AG04450 (cell line): ENCODE results near the gene SRPK3. TPM values are rescaled to one million over a fixed set of nuclear protein-coding genes. Genes with fewer than 3 reads are reported as not detected.

Experiments used
- CTCF ChIA-PET: fragments of 300-600, 350-600 bp; formaldehyde crosslinking; extraction: SDS; loops from one replicate; lab custom pipeline; 2022; ENCODE audit warnings: antibody characterized with exemption, inconsistent platforms; lab: Charles Lee
- POLR2A ChIA-PET: fragments of 350-600 bp; formaldehyde crosslinking; extraction: SDS; loops from one replicate; lab custom pipeline; 2021; ENCODE audit warnings: antibody characterized with exemption, inconsistent platforms; lab: Yijun Ruan, JAX
- DNase-seq: peaks from one replicate; pipeline ENCODE4 v3.0.0-alpha.2; 2011; ENCODE audit warnings: low read depth, low spot score
- H3K27ac ChIP-seq: one replicate; pipeline ENCODE4 v1.5.1; 2012; ENCODE audit warnings: low read depth, low read length, control low read depth
- H3K27me3 ChIP-seq: one replicate; pipeline ENCODE4 v1.6.0; 2012; ENCODE audit warnings: low read length; ENCODE audit not compliant: control insufficient read depth, insufficient read depth
- H3K4me3 ChIP-seq: 2 replicates; pipeline ENCODE4 v1.5.1; 2011; ENCODE audit warnings: mild to moderate bottlenecking, low read depth, low read length, control low read depth
- H3K9me3 ChIP-seq: 2 replicates; pipeline ENCODE4 v1.5.1; 2012; ENCODE audit warnings: low read length; ENCODE audit not compliant: control insufficient read depth, insufficient read depth
- polyA plus RNA-seq: library from polyadenylated mRNA; depleted of rRNA; stranded (reverse); fragments of >200 nt; gene quantifications from 2 replicates; pipeline ENCODE4 v1.2.3, GENCODE V29; 2011
- TF ChIP-seq, protein P1 (sequence below): IDR thresholded peaks from 2 replicates; pipeline ENCODE4 v1.5.1; 2011; ENCODE audit warnings: low read depth, low read length, control low read depth, inconsistent platforms

The SRPK3 gene
- polyA plus RNA-seq, 1 experiment = 0.27 TPM

DNA sequence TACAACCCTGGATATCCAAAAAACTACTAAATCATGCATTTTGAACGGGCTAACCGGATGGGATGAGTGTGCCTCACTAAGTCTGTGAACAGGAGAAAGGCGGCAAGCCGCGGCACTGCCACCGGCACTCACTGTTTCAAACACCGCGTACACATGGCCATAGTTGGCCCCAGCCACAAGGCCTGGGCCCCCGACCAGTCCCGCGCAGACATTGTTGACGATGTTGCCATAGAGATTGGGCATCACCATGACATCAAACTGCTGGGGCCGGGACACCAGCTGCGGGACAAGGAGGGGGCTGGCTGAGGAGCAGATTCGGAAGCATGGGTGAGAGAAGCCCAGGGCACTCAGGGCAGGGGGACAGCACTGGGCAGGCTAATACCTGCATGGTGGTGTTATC, 5.8 kb downstream of the SRPK3 start:
- TF ChIP-seq, protein P1, sequence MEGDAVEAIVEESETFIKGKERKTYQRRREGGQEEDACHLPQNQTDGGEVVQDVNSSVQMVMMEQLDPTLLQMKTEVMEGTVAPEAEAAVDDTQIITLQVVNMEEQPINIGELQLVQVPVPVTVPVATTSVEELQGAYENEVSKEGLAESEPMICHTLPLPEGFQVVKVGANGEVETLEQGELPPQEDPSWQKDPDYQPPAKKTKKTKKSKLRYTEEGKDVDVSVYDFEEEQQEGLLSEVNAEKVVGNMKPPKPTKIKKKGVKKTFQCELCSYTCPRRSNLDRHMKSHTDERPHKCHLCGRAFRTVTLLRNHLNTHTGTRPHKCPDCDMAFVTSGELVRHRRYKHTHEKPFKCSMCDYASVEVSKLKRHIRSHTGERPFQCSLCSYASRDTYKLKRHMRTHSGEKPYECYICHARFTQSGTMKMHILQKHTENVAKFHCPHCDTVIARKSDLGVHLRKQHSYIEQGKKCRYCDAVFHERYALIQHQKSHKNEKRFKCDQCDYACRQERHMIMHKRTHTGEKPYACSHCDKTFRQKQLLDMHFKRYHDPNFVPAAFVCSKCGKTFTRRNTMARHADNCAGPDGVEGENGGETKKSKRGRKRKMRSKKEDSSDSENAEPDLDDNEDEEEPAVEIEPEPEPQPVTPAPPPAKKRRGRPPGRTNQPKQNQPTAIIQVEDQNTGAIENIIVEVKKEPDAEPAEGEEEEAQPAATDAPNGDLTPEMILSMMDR = no peak
- Histone ChIP-seq H3K9me3 (no peaks in the 10 kb centered on the region), H3K4me3 (no peak overlapping the region), H3K27me3 (no peaks in the 10 kb centered on the region), H3K27ac (no peak overlapping the region)
- CTCF ChIA-PET = no interaction called here
- no peak for DNase-seq
- POLR2A ChIA-PET = no interaction called here

DNA sequence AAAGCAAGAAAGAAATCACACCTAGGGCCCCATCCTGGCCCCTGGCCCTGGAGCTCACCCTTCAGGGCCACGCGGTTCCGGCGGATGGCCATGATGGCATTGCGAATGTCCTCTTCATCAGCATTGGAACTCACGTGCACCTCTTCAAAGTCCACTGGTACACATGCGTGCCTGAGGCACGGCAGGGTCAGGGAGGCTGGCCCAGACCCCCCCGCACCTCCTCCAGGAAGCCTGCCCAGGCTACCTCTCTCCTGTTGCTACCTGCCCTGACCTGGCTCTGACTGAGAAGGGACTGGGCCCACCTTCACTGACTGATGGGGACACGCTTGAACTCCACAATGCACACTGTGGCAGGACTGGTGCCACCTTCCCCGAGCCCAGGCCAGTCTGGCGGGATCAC, 8.8 kb downstream of the SRPK3 start:
- TF ChIP-seq, protein P1 = no peak
- Histone ChIP-seq H3K27me3 (no peaks in the 10 kb centered on the region), H3K27ac (no peak overlapping the region), H3K4me3 (no peak overlapping the region), H3K9me3 (no peaks in the 10 kb centered on the region; the same call in 1 of the 2 replicates)
- DNase-seq = no peak
- POLR2A ChIA-PET = no interaction called here
- CTCF ChIA-PET = no interaction called here

DNA sequence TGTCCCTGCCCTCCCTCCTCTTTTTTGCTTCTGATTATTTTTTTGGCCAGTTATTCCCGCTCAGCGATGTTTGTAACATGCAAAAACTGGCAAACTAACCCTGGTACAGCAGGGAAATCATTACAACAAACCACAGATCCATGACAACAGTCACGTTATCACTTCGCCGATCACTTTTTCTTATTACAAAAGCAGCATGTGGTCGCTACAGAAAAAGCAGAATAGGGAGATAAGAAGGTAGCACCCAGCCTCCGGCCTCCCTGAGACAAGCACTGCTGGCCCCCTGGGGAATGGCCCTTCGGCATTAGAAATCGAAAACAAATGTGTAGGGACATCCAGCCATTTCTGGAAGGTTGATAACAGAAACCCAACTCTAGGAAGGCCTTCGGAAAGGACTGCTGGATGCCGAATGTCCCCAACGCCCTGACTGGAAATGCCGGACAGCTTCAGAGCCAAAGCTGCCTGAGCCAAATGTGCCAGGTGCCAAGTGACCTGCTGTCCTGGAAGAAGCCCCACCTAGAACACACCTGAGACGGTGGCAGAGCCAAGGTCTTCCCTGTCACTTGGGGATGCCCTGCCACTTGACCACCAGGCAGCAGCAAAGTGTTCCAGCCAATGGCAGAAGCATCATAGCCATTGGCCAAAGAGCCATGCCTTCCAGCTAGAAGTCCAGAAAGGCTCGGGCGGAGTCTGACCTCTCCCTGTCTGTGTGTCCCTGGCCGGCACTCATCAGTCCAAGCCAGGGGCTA, 10.4 kb downstream of the SRPK3 start:
- Histone ChIP-seq H3K4me3 (no peak overlapping the region), H3K27me3 (no peaks in the 10 kb centered on the region), H3K27ac (no peak overlapping the region), H3K9me3 (no peaks in the 10 kb centered on the region; the same call in 1 of the 2 replicates)
- TF ChIP-seq, protein P1 = no peak
- CTCF ChIA-PET = interaction anchor here (1.9 kb wide), 1 partner anchor 156 kb away, joined by 5 read pairs; no protein-coding TSS in a partner anchor
- no peak for DNase-seq
- POLR2A ChIA-PET = no interaction called here

DNA sequence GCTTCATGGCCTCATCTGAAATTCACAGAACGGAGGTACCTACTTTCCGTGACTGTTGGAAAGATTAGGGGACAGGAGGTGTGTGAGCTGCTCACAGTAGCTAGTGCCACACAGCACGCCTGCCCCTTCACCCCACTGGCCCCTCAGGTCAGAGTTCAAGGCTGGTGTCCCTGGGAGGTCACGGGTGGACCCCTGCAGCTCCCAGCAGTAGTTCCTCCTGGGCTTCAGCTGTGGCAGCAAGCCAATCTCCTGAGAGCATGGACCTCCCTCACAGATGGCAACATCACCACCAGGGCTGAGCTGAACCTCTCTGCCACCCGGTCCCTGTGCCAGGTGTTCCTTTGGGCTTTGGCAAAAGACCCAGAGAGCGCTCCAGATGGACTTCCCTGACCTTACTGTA, 11.5 kb downstream of the SRPK3 start:
- H3K4me3 ChIP-seq = no peak overlapping the region
- H3K27ac ChIP-seq = no peak overlapping the region
- ChIA-PET POLR2A (no interaction called here), CTCF (interaction anchor here (1.9 kb wide), 1 partner anchor 154 kb away, joined by 5 read pairs; no protein-coding TSS in a partner anchor)
- no peak for DNase-seq
- H3K27me3 ChIP-seq = no peaks in the 10 kb centered on the region
- H3K9me3 ChIP-seq = no peaks in the 10 kb centered on the region; the same call in 1 of the 2 replicates
- TF ChIP-seq, protein P1 = no peak

DNA sequence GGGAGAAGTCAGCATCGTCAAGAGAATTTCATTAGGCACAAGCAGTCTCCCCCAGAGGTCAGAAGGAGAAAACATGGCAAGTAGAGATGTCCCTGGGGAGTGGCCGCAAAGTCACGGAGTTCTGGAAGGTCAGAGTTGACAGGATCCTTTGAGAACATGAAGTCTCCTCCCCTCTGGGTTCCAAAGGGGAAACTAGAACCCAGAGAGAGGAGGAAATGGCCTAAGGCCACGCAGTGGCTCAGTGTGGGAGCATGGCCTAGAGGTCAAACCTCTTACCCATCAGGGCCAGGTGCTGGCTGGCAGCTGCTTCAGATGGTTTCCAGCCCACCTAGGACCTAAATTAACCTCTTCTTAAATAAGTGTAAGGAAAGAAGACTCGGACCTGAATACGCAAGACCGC, 12.4 kb downstream of the SRPK3 start:
- POLR2A ChIA-PET = no interaction called here
- TF ChIP-seq, protein P1 = no peak
- DNase-seq = no peak
- Histone ChIP-seq H3K9me3 (no peaks in the 10 kb centered on the region; the same call in 1 of the 2 replicates), H3K4me3 (peak overlapping the region; percentile 82), H3K27ac (peak overlapping the region; percentile 21), H3K27me3 (no peaks in the 10 kb centered on the region)
- CTCF ChIA-PET = interaction anchor here (1.6 to 1.7 kb wide), 2 partner anchors 130 to 132 kb away, joined by 3 to 5 read pairs; no protein-coding TSS in a partner anchor
